AG04450 (cell line): ENCODE measurements around the gene GPNMB. TPM values are rescaled to one million over a fixed set of nuclear protein-coding genes. Genes with fewer than 3 reads are reported as not detected.
A peak's percentile ranks its signal among the peaks of the same experiment; 100 is the strongest.

Experiments used
- CTCF ChIA-PET: fragments of 300-600, 350-600 bp; formaldehyde crosslinking; extraction: SDS; loops from one replicate; lab custom pipeline; 2022; ENCODE audit warnings: antibody characterized with exemption, inconsistent platforms; lab: Charles Lee
- POLR2A ChIA-PET: fragments of 350-600 bp; formaldehyde crosslinking; extraction: SDS; loops from one replicate; lab custom pipeline; 2021; ENCODE audit warnings: antibody characterized with exemption, inconsistent platforms; lab: Yijun Ruan, JAX
- DNase-seq: peaks from one replicate; pipeline ENCODE4 v3.0.0-alpha.2; 2011; ENCODE audit warnings: low read depth, low spot score
- H3K27ac ChIP-seq: one replicate; pipeline ENCODE4 v1.5.1; 2012; ENCODE audit warnings: low read depth, low read length, control low read depth
- H3K27me3 ChIP-seq: one replicate; pipeline ENCODE4 v1.6.0; 2012; ENCODE audit warnings: low read length; ENCODE audit not compliant: control insufficient read depth, insufficient read depth
- H3K4me3 ChIP-seq: 2 replicates; pipeline ENCODE4 v1.5.1; 2011; ENCODE audit warnings: mild to moderate bottlenecking, low read depth, low read length, control low read depth
- H3K9me3 ChIP-seq: 2 replicates; pipeline ENCODE4 v1.5.1; 2012; ENCODE audit warnings: low read length; ENCODE audit not compliant: control insufficient read depth, insufficient read depth
- polyA plus RNA-seq: library from polyadenylated mRNA; depleted of rRNA; stranded (reverse); fragments of >200 nt; gene quantifications from 2 replicates; pipeline ENCODE4 v1.2.3, GENCODE V29; 2011
- TF ChIP-seq, protein P1 (sequence below): IDR thresholded peaks from 2 replicates; pipeline ENCODE4 v1.5.1; 2011; ENCODE audit warnings: low read depth, low read length, control low read depth, inconsistent platforms

The GPNMB gene
- polyA plus RNA-seq, 1 experiment, result 6.8 TPM

DNA sequence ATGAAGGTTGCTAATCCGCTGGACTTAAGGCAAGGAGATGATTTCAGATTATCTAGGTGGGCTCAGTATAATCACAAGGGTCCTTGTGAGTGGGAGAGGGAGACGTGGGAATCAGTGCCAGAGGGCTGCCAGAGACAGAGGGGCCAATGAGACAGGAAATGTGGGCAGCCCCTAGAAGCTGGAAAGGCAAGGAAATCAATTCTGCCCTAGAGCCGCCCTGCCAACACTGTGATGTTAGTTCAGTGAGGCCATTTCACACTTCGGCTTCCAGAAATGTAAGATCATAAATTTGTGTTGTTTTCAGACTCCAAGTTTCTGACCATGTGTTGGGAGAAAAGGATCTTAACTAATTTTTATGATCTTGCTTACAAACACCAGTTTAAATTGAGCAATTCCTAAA is 3.6 kb upstream of the GPNMB start:
- Histone ChIP-seq H3K4me3 (no peak overlapping the region), H3K27ac (no peak overlapping the region), H3K27me3 (peaks cover 21% of the 10 kb centered on the region), H3K9me3 (peaks cover 4% of the 10 kb centered on the region; the same call in 1 of the 2 replicates)
- ChIA-PET CTCF (interaction anchor here (0.6 to 1.9 kb wide), 3 partner anchors 16 to 326 kb away, joined by 4 to 11 read pairs (median 5); no protein-coding TSS in a partner anchor), POLR2A (no interaction called here)
- TF ChIP-seq, protein P1, sequence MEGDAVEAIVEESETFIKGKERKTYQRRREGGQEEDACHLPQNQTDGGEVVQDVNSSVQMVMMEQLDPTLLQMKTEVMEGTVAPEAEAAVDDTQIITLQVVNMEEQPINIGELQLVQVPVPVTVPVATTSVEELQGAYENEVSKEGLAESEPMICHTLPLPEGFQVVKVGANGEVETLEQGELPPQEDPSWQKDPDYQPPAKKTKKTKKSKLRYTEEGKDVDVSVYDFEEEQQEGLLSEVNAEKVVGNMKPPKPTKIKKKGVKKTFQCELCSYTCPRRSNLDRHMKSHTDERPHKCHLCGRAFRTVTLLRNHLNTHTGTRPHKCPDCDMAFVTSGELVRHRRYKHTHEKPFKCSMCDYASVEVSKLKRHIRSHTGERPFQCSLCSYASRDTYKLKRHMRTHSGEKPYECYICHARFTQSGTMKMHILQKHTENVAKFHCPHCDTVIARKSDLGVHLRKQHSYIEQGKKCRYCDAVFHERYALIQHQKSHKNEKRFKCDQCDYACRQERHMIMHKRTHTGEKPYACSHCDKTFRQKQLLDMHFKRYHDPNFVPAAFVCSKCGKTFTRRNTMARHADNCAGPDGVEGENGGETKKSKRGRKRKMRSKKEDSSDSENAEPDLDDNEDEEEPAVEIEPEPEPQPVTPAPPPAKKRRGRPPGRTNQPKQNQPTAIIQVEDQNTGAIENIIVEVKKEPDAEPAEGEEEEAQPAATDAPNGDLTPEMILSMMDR, result no peak
- no peak for DNase-seq

DNA sequence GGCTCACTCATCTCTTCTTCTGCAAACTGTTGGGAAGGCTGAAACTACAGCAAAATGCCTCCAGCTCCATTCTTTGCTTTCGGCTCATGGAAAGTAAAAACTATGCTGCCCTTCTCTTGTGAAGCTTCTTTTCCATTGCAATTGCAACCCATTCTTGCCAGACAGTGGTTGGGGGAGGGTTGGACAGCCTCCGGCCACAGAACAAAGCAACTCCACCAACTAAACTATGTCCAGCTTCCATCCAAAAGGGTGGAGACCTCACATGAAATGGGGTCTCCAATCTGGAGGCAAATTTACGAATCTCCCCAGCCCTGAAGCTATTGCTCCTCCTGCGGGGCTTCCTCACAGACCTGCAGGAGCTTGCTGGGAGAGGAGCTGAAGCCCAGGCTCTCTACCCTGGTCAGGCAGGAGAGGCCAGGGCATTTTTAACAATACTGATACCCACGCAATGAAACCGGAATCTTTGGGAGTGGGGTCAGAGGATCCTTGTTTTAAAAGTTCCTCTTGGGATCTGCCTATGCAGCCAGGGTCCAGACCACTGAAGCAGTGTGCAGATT is 549 bp downstream of the GPNMB start:
- DNase-seq, result no peak
- TF ChIP-seq, protein P1, result no peak
- Histone ChIP-seq H3K4me3 (no peak overlapping the region), H3K27me3 (peaks cover 50% of the 10 kb centered on the region), H3K27ac (no peak overlapping the region), H3K9me3 (peaks cover 8% of the 10 kb centered on the region)
- ChIA-PET POLR2A (no interaction called here), CTCF (interaction anchor here (1.3 to 2.6 kb wide), 4 partner anchors 11 to 26 kb away, joined by 3 to 13 read pairs (median 4); no protein-coding TSS in a partner anchor)

DNA sequence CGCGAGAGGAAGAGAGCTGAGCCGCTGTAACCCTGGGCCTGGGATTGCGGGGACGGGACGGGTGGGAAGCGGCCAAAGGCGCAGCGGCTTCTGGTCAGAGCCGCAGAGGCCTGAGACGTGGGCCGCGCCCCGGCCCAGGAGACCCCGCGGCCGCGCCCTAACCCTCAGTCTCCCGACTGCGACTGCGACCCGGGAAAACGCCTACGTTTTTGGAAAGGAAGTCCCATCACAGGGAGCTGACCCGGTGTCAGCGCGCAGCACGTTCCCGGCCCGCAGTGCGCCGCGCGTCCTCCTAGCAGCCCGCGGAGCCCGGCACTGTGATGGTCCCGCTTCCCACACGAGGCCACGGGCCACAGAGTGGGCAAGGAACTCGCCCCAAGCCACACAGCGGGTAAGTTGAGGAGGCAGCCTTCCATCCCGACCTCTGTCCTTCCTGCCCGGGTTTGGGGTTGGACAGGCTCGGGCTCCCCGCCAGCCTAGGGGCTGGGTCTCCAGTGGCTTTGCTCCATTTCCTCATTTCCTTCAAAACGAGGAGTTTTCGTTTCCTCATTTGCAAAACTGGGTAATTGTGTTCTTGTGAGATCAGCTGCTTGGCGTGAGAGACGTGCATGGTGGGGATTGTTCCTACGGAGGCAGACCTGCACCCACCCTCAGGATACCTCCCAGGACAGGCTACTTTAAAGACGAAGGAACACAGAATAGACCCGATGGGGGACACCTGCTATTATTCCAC is 1.2 kb downstream of the GPNMB start:
- peaks cover 47% of the 10 kb centered on the region for H3K27me3 ChIP-seq
- no peak overlapping the region for H3K27ac ChIP-seq
- CTCF ChIA-PET, result interaction anchor here (2.6 kb wide), 1 partner anchor 14 kb away, joined by 13 read pairs; no protein-coding TSS in a partner anchor
- H3K4me3 ChIP-seq, result peak overlapping the region; percentile 38
- no peak for DNase-seq
- H3K9me3 ChIP-seq, result peaks cover 8% of the 10 kb centered on the region
- TF ChIP-seq, protein P1, result no peak
- POLR2A ChIA-PET, result no interaction called here

DNA sequence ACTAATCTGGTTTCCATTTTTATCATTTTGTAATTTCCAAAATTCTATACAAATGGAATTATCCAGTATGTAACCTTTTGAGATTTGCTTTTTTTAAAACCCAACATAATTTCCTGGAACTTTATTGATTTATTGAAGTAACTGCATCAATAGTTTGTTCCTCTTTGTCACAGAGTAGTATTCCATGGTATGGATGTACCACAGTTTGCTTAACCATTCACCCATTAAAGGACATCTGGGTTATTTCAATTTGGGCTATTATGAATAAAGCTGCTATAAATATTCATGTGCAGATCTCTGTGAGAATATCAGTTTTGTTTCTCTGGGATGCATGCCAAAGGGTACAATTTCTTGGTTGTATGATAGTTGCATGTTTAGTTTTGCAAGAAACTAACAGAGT is 2.9 kb downstream of the GPNMB start:
- H3K4me3 ChIP-seq, result no peak overlapping the region
- no peak for DNase-seq
- TF ChIP-seq, protein P1, result no peak
- no peak overlapping the region for H3K27ac ChIP-seq
- peaks cover 8% of the 10 kb centered on the region for H3K9me3 ChIP-seq
- ChIA-PET CTCF (no interaction called here), POLR2A (no interaction called here)
- peaks cover 49% of the 10 kb centered on the region for H3K27me3 ChIP-seq
